ENCODE data around the gene OR8U1.

DNA sequence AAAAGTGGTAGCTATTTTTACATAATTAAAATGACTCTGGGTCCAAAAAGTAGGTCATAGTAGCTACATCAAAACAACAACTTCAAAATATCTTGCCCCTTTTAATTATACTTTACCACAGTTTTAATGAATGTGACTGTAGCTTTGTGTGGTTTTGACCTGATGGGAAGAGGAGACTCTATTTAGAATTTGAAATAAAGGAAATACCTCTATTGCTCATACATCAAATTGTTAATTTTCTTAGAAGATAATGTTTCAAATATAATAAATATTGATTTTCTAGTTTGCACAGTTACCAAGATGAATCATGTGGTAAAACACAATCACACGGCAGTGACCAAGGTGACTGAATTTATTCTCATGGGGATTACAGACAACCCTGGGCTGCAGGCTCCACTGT is 29.7 kb upstream of the OR8U1 start, which contains the start of gene OR8K1:
- TF ChIP-seq, protein P1, sequence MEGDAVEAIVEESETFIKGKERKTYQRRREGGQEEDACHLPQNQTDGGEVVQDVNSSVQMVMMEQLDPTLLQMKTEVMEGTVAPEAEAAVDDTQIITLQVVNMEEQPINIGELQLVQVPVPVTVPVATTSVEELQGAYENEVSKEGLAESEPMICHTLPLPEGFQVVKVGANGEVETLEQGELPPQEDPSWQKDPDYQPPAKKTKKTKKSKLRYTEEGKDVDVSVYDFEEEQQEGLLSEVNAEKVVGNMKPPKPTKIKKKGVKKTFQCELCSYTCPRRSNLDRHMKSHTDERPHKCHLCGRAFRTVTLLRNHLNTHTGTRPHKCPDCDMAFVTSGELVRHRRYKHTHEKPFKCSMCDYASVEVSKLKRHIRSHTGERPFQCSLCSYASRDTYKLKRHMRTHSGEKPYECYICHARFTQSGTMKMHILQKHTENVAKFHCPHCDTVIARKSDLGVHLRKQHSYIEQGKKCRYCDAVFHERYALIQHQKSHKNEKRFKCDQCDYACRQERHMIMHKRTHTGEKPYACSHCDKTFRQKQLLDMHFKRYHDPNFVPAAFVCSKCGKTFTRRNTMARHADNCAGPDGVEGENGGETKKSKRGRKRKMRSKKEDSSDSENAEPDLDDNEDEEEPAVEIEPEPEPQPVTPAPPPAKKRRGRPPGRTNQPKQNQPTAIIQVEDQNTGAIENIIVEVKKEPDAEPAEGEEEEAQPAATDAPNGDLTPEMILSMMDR (IDR thresholded peaks at IDR 0.05), result no peak
- no peak for TF ChIP-seq POLR2A (IDR thresholded peaks at IDR 0.05)

Data from thyroid gland (tissue), 4 donors.